NAMALWA (cell line): ENCODE data around the gene ID4.
A peak's percentile ranks its signal among the peaks of the same experiment; 100 is the strongest.
"Not testable (repeated sequence)": the region's sequence is repeated elsewhere in the genome, so short reads cannot be mapped to it uniquely, and the experiment has no call there.

ENCODE experiments used
- DNase-seq: peaks from one replicate; pipeline ENCODE4 v3.0.0-alpha.2; 2015; ENCODE audit warnings: low spot score

Gene ID4

DNA sequence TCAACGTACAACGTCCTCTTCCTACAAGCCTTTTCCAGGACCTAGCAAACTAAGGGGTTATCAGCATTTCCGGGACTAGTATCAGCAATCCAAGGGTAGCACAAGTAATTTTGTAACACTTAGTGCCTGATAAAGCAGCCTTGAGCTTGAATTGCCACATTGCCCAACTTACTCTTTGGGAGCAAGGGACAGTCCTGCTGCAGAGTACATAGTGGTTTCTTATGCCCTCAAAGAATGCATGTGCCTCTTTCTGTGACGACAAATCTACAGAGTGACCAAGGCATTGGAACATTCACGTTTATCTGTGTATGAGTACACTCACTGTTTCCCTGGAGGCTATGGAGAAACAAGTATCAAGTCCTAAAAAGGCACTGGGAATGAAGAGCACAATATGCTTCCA lies 3.2 kb upstream of the ID4 start:
- DNase-seq, result no peak

DNA sequence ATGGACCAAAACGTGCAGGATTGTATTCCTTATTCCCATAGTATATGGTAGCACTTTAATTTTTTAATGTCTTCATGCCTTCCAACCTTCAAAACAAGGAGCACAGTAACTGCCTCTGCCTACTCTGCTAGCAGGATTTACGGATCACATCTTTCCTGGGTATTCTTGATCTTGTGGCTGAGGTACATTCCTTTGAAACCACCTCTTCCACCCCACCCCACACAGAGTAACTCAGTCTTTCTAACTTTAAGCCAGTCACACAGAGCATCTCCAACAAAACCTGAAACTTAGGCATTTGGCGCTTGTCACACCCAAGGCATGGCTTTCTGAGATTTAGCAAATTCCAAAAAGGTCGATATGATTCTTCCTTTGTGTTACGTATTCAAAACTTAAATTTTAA lies 2.3 kb upstream of the ID4 start:
- DNase-seq, result no peak

DNA sequence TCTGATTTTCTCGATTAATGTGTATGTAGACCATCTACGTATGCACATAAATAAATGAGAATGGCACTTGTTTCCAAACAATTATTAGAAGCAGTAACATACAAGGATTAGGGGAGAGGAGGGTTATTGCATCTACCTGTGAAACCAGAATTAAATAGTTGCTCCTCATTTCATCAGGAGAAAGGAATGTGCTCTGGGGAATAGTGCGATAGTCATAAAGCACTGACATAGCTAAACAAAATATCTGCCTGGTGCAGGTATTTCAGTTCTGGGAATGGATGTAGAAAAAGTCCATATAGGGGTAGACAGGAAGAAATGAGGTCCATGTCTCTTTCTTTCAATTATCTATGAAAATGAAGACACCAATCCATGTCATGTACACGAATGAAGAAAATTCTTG lies 1.6 kb upstream of the ID4 start:
- no peak for DNase-seq

DNA sequence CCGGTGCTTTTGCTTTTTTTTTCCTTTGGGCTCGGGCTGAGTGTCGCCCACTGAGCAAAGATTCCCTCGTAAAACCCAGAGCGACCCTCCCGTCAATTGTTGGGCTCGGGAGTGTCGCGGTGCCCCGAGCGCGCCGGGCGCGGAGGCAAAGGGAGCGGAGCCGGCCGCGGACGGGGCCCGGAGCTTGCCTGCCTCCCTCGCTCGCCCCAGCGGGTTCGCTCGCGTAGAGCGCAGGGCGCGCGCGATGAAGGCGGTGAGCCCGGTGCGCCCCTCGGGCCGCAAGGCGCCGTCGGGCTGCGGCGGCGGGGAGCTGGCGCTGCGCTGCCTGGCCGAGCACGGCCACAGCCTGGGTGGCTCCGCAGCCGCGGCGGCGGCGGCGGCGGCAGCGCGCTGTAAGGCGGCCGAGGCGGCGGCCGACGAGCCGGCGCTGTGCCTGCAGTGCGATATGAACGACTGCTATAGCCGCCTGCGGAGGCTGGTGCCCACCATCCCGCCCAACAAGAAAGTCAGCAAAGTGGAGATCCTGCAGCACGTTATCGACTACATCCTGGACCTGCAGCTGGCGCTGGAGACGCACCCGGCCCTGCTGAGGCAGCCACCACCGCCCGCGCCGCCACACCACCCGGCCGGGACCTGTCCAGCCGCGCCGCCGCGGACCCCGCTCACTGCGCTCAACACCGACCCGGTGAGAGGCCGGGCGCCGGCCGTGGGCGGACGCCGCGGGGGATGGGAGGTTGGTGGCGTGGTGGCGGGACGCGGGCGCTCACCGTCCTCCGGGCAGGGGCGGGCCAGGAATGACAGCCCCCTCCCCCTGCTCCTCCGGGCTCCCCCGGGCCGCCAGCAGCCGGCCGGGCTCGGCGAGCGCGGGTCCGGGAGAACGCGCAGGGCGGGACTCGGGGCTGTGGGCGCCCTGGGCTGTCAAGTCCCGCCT lies 606 bp downstream of the ID4 start:
- DNase-seq, result no peak

DNA sequence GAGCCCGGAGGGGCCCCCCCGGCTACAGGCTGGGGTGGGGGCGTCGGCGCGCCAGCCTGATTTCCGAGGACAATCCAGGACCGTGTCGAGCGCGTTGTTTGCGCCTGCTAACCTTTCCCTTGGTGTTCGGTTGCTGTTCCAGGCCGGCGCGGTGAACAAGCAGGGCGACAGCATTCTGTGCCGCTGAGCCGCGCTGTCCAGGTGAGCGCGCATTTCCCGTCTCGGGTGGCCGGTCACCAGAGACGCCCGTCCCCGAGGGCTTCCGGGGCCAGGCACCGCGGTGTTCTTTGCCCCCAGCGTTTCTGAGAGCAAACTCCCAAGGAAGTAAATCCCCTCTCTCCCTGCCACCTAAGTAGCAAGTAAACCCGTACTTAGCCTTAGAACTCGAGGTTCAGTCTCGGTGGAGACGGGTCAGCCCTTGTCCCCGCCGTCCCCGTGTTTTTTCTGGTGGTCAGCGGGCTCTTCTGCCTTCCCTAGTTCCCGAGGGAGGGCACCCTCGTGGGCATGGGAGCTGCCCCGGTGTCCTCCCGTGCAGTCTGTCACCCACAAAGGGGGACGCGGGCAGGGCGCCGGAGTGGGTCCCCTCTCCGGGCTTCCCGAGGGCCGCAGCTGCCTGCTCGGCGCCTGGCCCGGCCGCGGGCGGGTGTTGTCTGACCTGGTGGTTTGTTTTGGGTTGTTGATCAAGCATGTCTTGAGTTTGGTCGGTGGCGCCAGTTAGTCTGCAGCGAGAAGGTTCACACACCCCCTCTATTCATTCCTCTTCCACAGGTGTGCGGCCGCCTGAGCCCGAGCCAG lies 1.5 kb downstream of the ID4 start:
- DNase-seq, result peak; percentile 80

DNA sequence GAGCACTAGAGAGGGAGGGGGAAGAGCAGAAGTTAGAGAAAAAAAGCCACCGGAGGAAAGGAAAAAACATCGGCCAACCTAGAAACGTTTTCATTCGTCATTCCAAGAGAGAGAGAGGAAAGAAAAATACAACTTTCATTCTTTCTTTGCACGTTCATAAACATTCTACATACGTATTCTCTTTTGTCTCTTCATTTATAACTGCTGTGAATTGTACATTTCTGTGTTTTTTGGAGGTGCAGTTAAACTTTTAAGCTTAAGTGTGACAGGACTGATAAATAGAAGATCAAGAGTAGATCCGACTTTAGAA lies 2.0 kb downstream of the ID4 start:
- no peak for DNase-seq

DNA sequence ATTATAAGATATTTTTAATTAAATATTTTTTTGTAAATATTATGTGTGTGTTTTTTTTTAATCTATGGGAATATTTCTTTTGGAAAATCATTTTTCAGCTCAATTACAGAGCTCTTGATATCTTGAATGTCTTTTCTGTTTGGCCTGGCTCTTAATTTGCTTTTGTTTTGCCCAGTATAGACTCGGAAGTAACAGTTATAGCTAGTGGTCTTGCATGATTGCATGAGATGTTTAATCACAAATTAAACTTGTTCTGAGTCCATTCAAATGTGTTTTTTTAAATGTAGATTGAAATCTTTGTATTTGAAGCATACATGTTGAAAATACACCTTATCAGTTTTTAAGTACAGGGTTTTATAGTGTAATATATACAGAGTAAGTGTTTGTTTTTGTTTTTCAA lies 2.6 kb downstream of the ID4 start:
- peak; percentile 53 for DNase-seq

DNA sequence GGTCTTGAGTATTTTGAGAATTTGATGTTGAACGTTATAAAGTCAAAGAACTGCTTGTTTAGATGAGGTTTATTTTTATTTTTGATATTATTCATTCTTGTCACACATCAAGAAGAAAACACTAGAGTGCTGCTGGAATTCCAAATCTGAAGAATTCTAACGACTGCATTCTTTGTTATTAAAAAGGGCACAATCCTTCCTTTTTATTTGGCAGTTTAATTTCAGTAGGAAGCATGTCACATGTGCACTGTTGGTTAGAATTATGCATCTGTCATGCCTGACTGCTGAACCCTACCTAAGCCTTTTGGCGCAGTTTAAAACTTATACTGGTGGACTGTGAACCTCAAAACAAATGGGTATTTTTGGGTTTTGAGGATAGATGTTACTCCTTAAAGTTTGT lies 4.0 kb downstream of the ID4 start:
- peak; percentile 58 for DNase-seq

DNA sequence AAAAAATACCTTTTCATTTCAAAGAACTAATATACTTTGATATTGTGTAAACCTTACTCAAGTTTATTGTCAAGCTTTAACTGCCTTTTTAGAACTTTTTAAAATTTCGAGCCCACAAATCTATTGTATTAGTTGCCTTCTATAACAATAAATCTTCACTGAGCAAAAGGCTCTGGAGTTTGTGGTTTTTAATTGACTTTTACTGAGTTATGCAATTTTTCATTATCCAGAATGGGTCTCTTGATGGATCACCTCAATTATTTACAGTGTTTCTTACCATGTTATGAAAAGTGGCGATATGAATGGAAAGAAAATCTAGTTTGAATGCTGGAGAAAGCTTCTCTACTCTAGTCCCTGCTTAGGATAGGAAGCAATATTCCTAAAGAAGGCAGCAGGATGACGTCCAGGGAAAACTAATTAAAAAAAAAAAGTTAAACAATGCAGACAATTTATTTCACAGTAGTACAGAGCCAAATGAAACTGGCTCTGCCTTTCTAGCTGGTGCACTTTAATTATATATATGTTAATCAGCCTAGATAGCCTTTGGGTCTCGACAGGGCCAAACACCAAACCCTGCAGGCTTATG lies 5.0 kb downstream of the ID4 start:
- DNase-seq, result no peak

DNA sequence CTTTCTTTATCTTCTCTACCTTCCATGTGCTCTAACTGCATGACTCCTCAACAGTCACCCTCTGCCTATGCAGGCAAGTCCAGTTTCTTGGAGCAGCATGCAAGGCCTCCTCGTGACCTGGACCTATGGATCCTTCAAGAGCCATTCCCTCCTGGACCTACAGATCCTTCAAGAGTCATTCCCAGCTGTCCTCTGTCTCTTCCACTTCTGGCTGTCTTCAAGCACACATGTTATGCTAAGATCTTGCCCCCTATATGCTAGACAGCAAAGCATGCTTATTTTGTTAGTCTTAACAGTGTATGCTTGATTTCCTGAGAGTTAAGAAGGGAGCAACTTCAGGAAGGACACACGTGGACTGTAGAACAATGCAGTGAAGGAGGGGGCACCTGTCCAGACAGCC lies 7.5 kb downstream of the ID4 start:
- no peak for DNase-seq

DNA sequence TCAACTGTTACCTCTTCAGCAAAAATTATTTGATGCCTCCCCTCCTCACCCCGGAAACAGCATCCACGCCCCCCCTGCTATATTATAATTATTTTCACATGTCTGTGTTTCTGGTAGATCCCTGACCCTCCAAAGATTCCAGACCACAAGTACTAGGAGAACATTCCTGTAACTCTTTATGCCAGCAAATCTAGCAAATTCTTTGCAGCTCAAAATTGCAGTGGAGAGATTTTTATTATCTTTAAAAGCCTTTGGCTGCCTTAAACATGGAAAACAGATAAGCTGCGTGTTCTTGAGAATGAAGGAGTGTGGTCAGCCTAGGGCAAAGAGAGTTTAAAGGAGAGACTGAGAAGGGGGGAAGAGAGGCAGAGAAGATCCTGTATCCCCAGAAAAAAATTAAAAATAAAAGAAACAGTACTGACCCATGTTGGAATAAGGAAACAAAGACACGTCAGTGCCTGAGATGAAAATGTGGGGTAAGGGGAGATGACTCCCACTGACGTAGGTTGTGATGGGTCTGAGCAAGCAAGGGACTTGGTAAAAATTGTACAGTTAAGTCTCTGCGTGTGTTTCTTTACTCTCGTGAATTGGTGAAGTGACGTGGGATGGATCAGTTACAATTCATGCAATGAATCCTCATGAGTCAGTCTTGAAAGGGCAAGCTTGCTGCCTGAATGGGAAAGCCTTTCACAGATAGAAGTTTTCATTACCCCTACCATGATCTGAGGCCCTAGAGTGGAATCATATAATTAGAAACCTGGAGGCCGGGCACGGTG lies 8.3 kb downstream of the ID4 start:
- no peak for DNase-seq

DNA sequence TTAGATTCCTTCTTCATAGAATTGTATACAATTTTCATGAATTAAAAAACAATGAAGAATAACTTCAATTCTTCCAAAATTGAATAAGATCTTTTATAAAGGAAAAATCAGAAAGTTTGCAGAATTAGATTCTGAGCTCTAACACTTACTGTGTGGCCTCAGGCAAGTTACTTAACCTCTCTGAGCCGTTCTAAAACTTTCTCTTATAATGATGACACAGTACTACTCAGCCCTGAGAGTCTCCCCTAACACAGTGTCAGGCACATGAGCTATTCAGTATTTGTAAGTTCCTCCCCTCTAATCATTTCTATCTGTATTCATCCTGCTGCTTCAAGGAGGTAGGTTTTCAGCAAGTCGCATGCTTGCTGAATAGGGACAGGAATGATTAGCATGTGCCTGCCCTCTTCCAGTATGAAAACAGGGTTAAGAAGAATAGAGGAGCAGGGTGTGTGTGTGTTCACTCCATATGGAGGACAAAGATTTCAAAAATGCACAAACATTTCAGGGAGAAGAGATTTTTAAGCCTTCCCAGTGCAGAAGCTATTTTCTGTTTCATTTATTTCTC lies 11.4 kb downstream of the ID4 start:
- no peak for DNase-seq

DNA sequence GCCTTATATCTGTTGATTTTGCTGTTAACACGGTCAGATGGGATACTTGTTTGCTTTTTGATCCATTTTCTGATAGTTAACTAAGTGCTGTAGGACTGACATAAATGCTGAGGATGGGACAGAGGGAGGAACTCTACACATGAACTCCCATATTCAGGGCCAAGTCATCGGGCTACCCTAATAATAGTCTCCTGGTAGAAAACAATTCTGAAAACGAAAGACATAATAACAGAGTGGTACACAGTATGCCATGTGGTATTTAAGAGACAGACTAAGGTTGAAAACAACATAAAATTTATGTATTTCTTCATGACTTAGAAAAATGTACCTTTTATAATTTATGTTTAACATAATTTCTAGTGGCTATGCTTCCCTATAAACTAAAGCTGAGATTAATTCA lies 12.0 kb downstream of the ID4 start:
- no peak for DNase-seq

DNA sequence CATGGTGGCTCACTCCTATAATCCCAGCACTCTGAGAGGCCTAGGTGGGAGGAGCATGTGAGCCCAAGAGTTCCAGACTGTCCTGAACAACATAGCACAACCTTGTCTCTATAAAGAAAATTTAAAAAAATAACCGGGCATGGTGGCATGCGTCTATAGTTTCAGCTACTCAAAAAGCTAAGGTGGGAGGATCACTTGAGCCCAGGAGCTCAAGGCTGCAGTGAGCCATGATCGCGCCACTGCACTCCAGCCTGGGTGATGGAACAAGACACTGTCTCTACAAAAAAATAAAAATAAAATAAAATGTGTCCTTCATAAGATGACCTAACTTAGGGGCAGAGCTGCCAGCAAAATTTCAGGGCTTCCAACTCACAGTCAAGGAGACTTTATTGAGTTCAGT lies 12.6 kb downstream of the ID4 start:
- no peak for DNase-seq

DNA sequence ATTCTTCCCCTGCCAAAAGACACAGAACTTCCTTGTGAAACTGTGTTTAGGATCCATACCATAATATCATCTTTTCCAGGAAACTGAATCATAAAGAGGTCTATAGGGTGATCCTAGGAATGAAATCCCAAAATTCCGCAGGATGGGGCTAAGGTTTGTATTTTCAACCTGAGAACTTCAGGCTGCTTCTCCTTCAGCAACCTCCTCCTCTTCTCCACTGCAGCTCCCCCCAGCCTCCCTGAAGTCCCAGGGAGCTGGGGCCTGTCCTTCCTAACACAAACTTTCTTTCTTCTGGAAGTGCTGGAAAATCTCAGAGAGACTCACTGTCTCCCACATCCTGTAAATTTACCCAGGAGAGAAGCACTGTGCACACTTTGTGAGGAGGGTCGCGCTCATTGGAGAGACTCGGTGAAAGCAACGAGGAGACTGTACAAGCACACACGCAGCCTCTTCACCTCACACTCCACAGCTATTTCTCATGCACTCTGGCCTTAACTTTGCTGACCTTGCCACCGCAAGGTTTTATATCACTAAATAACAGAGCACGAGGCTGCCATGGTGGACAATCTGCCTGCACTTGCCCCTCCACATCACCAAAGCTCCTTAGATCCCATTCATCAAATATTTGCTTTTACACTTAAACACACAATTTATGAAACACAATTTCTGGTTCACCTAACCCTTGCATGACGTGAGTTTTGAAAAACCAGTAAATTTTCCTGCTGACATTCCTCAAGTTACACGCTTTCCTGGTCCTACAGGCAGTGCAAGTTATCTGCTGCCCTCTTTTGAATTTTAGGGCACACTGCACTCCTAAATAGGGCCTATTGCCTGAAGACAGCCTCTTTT lies 14.3 kb downstream of the ID4 start:
- peak; percentile 68 for DNase-seq

DNA sequence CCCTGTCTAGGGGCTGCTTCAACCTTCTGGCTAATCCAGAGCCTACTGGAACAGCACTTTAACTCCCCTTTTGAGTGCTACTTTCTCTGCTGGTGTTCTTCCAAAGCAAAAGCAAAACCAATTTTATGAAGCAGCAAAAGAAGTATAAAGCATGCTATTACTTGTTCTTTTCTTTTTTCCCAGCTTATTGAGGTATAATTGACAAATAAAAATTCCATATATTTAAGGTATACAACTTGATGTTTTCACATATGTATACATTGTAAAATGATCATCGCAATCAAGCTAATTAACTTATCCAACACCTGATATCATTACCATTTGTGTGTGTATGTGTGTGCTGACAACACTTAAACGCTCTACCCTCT lies 14.9 kb downstream of the ID4 start:
- no peak for DNase-seq

DNA sequence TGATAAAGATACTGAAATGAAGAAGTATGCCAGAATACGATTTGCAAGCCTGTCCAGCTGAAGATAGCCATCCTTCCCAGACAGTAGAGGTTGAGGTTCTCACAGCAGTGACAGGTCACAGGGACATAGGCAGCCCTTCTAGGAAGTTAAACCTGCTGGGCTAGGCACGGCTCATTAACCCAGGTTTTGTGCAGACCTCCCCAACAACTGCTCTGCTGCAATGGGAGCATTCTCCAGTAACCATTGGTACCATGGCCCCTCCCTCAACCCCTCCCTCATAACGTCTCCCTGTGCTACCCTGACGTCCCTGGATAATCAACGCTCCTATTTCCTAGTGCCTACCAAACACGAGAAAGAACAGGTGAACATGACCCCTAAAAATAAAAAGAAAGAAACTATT lies 15.8 kb downstream of the ID4 start:
- DNase-seq, result no peak

DNA sequence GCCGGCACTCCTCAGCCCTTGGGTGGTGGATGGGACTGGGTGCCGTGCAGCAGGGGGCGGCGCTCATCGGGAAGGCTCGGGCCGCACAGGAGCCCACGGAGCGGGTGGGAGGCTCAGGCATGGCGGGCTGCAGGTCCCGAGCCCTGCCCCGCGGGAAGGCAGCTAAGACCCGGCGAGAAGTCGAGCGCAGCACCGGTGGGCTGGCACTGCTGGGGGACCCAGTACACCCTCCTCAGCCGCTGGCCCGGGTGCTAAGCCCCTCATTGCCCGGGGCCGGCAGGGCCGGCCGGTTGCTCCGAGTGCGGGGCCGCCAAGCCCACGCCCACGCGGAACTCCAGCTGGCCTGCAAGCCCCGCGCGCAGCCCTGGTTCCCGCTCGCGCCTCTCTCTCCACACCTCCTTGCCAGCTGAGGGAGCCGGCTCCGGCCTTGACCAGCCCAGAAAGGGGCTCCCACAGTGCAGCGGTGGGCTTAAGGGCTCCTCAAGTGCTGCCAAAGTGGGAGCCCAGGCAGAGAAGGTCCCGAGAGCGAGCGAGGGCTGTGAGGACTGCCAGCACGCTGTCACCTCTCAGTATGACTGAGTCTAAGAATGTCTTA lies 17.3 kb downstream of the ID4 start:
- DNase-seq, result not testable (repeated sequence)

DNA sequence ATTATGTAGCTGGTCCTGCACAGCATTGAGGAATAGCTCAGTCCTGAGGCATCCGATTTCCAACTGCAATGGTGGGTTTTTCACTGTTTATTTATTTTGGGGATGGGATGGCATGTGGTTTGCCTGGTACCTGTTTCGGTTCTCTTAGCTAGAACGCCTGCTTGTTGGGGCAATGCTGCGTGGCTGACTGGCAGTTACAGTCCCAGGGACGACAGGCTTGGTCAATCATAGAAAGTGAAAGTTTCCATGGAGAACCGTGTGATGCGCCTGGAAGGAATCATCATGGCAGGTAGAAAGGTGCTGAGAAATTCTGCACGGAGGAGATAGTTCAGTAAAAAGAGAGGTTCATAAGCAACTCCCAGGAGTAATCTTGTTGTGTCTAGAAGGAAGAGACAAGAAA lies 18.4 kb downstream of the ID4 start:
- DNase-seq, result no peak

DNA sequence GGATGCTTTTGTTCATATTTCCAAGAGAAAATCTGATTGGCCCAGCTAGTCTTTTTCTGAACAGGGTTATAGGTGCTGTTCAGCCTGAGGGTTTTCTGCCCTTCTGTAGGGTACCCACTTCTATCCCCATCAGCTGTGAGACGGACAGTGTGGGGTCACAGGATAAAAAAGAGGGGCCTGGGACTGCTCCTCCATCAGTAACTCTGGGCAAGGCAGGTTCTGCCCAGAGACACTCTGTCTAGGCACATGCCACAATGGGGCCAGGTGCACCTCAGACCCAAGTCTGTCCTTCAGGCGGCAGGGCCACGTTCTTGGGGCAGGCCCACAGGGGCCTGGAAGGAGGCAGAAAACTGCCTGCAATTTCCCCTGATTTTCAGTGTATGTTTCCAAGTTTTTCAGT lies 20.0 kb downstream of the ID4 start:
- no peak for DNase-seq

DNA sequence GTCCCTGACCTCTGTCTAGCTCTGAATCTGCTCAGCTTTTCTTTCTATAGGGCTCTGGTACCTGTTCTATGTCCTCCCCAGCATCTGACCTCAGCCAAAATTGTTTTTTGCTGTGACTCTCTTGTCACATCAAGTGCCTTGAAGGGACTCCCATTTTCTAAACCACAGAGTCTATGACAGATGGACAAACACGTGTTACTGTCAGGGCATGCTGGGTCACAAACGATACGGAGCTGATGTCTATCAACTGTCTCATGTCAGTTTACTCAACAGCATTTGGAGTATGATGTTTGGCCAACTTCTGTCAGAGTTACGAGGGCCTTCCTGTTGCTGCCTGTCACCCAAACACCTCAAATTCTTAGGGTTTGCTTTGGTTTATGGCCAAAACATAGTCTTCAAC lies 20.5 kb downstream of the ID4 start:
- no peak for DNase-seq
